ENCODE data around the gene GGT5. TPM values are rescaled to one million over a fixed set of nuclear protein-coding genes. Genes with fewer than 3 reads are reported as not detected.
A peak's percentile ranks its signal among the peaks of the same experiment; 100 is the strongest.
"Not testable (repeated sequence)": the region's sequence is repeated elsewhere in the genome, so short reads cannot be mapped to it uniquely, and the experiment has no call there.

GGT5 gene
- polyA plus RNA-seq, 5 donors = 11.7 to 15.2 (median 13.1) TPM

DNA sequence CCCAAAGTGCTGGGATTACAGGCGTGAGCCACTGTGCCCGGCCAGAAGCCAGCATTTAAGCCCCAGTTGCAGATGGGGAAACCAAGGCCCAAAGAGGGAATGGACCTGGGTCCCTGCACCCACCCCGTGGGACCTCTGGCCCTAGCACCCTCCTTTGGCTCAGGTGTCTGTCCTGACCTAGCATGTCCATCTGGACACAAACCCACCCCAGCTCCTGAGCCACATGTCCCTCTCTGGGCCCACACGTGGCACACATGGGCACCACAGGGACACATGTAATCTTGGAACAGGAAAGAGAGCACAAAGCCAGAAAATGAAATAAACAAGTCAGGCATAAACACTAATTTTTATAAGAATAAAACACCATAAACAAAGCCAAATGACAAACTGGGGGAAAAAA lies 9.6 kb downstream of the GGT5 start:
- DNase-seq = no peak

DNA sequence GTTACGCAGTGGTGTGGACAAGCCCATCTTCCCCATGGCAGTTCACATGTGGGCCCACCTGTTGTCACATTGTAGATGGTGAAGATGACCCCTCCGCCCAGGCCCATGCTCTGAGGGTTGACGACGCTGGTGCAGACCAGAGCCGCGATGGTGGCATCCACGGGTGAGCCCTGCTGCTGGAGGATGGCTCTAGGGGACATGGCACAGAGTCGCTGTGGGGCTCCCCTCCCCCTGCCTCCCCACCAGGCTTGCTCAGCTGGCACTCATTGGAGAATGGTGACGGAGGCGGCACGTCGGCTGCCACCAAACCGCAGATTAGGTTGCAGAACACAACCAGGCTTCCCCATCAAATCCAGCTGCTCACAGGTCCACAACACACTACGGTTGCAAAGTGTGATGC lies 11.1 kb downstream of the GGT5 start:
- DNase-seq = no peak

DNA sequence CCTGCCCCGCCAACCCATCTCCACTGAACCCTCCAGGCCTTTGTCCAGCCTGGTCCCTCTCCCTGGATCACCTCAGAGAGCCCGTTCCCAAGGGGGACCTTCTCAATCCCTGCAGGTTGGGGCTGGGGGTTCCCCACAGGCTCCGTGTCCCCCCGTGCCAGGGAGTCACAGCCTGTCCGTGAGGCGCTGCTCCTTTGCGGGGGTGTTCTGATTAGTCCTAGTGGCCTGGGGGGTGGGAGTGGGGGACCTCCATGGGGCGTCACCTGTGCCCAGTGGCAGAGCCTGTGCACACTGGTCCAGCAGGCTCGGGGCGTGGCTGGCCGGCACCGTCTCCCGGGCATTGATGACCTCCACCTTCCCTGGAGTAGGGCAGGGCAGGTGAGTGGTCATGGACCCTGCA lies 11.6 kb downstream of the GGT5 start:
- no peak for DNase-seq

DNA sequence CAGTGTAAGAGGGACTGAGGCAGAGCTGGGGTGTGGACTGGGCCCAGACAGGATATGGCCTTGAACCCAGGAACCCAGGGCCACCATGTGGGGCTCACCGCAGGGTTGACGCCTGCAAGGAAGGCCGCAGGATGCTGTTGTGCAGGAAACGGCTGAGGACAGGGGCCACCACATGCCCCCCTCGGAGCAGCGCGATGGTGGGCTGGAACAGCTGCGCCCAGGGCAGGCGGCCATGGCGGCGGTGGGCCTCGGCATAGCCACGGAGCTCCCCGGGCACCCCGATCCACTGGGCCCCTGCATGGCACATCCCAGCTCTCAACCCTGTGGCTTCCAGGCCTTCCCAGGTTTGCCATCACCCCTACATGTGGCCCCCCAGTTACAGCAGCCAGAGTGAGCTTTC lies 12.2 kb downstream of the GGT5 start:
- no peak for DNase-seq

DNA sequence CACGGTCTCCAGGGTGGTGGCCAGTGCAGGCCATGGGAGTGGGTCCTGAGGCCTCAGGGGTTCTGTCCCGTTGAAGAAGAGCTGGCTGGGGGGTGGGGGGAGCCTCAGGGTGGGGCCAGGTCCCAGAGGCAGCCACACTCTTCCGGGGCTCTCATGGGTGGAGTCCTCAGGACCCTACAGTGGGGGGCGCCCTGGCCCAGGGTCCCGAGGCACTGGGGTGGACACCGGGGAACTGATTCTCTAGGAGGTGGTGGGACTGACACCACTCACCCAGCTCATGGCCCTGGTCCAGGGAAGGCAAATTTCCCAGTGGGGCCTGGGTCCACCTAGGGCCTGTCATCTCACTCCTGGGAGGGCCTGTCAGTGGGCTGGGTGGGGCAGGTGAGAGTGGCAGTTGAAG lies 12.8 kb downstream of the GGT5 start:
- no peak for DNase-seq

DNA sequence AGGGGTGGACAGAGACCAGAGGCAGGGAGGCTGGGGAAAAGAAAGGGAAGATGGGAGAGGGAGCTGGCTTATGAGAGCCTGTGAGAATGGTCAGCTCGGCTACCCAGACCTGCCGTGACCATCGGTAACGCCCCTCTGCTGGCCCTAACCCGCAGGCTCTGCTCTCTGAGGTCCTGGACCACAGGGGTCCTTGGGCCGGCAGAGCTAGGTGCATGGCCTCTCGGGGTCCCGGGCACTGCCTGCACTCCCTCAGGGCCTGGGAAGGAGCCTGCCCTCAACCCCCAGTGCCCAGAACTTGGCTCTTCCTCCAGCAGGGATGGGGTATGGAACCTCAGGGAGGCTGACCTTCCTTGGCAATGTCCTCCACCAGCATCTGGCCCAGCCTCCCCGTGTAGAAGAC lies 13.2 kb downstream of the GGT5 start:
- DNase-seq = no peak

DNA sequence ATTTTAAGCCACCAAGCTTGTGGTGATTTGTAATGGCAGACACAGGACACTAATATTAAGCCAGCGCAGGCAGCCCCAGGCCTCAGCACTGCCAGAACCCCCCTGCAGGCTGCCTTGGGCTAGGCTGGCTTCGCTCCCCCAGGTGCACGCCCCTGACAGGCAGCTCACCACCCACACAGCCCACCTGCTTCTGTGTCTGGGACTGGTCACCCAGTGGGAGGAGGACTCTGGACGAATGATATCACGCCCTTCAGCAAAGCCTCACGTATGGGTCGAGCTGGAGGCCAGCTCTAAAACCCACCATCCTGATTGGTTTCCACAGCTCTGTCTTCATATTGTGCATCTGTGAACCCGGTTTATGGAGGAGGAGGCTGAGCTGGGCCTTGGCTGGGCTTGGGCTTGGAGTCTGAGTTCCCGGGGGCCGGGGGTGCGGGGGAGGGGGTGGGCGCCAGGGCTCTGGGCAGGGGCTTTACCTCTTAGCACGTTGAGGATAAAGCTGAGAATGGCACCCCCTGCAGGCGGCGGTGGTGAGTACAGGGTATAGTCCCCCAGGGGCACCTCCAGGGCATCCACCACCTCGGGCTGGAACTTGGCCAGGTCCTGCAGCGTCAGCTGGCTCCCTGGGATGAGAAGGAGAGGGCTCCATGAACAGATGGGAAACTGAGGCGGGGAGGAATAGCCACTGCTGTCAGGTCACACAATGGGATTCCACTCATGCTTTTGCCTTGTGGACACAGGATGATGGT lies 13.8 kb downstream of the GGT5 start:
- no peak for DNase-seq

DNA sequence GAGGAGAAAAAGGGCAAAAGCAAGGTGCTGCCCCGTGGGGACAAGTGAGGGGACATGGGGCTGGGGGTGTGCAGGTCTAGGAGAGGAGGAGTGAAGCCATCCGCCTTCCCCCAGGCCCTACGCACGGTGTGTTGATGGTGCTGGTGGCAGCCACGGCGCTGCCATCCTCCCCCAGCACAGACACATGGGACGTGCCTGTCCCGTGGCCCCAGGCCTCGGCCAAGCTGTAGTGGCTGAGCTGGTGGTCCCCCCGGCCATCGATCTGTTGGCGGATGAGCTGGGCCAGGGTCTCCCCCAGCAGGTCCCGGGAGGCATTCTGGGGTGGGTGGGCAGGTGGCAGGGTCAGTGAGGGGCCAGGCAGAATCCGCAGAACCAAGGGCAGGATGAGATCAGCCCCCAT lies 18.9 kb downstream of the GGT5 start:
- no peak for DNase-seq

DNA sequence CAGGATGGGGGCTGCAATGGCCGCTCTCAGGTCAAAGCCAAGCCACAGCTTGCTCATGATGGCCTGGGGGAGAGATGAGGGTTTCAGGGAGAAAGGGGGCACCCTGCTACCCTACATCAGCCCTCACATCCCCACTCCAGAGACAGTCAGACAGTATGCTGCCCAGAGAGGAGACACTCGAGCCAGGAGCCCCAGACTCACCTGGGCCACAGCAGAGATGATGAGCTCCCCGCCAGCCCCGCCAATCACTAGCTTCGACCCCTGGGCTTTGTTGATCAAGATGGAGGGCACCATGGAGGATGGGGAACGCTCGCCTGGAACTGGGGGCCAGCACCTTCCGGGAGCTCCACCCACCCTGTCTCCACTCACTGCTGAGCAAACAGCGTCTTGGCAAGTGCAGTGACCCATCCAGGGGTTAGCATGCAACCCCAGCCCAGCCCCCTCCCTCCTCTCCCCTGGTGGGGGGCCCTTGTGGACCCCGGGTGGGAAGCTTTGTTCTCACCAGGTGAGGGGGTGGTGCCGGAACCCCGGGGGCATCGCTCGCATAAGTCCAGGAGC lies 19.8 kb downstream of the GGT5 start:
- DNase-seq = no peak

DNA sequence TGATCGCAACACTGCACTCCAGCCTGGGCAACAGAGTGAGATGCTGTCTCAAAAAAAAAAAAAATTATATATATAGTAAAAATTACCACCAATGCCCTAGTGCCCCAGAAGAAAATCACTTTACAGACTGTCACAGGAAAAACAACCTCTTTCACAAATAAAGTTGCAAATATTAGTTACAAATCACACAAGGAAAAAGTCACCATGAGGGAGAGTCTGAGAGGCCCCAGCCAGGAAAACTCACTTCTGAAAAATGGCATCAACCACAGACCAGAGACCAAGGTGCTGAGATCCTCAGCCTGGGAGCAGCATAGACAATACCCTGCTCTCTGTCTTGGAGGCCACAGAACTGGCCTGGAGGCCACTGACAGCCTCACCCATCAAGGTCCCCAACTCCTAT lies 20.4 kb downstream of the GGT5 start:
- no peak for DNase-seq

DNA sequence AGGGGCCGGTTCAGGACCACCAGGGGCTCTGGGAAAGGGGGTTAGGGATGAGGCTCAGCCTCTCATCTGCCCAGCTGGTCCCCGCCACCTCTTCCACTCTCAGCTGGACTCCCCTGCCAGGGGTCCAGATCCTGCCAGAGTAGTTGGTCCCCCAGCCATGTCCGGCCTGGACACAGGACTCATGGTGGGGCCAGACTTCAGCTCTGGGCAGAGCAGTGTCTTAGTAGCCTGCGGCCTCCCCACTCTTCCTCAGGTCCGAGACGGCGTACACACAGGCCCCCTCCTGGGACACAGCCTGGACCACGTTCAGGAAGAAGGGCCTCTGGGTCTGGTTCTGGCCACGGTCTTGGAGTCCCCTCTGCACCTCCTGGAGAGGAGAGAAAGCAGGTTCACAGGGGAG lies 25.1 kb downstream of the GGT5 start:
- no peak for DNase-seq

DNA sequence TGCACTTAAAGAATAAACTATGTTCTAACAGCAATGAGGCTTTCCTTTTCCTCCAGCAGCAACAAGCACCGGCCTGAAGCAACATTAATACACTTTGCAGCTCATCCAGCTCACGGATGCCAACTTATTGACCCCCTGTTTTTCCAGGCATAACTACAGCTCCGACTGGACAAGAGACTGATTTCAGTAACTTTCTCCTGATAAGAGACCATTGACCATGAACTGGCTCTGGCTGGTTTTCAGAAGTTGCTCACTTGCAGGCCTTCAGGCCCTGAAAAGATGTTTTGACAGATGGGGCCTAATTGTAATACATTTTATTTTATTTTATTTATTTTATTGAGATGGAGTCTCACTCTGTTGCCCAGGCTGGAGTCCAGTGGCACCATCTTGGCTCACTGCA lies 27.5 kb downstream of the GGT5 start:
- no peak for DNase-seq

DNA sequence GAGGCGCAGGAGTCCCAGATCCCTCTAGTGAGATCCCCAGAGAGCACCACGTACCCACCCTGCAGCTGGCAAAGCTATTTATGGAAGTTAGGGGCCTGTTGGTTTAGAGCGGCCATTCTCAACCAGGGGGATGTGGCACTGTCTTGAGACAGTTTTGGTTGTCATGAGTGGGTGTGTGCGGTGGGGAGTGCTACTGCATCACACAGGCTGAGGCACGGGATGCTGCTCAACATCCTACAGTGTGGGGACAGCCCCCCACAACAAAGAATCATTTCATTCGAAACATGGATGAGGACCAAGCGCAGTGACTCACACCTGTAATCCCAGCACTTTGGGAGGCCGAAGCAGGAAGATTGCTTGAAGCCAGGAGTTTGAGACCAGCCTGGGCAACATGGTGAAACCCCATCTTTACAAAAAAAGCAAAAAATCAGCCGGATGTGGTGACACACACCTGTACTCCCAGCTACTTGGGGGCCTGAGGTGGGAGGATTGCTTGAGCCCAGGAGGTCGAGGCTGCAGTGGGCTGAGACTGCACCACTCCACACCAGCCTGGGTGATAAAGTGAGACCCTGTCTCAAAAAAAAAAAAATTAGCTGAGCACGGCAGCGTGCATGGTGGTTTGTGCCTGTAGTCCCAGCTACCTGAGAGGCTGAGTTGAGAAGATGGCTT lies 28.2 kb downstream of the GGT5 start:
- DNase-seq = no peak

DNA sequence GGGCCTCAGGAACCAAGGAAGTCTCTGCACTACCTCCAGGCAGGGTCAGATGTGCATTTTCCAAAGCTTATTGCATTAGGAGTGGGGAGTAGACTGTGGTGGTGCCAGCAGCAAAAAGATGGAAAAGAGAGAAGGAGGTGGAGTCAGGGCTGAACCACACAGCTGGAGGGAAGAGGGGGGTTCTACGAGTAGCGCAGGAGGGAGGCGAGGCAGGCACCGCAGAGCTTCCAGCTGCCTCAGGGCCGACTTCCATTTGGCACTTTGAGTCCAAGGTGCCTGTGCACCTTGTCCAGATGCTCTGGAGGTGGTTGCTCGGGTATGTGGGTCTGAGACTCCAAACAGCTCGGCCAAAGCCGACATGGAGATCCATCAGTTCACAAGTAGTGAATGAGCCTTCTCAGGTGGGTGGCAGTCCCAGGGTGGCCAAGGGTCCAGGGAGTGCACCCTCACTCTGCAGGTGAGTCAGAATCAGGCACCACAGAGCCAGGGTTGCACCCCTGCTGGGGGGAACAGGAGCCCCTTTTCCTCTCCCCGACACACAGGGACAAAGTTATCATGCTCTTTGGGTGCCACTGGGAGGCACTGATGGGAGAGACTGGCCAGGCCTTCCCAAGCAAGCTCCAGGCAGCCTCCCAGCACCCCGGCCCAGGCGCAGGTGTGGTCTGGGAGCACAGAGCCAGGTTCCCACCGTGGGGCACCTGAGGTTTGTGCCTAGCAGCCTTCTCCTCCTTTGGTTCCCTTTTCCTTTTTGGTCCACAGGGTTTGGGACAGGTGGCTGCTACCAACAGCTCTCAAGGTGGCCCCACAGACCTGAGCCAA lies 30.2 kb downstream of the GGT5 start:
- no peak for DNase-seq

DNA sequence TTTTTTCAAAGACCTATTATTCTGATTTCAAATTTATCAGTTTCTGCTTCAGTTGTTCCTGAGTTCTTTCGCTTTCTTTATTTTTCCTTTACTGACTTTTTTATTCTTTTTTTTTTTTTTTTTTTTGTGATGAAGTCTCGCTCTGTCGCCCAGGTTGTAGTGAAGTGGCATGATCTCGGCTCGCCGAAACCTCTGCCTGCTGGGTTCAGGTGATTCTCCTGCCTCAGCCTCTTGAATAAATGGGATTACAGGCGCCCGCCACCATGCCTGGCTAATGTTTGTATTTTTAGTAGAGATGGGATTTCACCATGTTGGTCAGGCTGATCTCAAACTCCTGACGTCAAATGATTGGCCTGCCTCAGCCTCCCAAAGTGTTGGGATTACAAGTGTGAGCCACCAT lies 31.8 kb downstream of the GGT5 start:
- DNase-seq = not testable (repeated sequence)

DNA sequence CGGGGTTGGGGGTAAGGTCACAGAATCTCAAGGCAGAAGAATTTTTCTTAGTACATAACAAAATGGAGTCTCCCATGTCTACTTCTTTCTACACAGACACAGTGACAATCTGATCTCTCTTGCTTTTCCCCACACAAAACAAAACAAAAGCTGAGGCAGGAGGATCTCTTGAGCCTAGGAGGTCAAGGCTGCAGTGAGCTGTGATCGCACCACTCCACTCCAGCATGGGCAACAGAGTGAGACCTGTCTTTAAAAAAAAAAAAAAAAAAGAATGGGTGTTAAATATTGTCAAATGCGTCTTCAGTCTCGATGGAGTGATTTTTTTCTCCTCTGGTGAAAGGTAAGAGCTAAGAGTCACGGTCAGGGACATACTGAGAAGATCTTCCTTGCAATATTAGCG lies 33.2 kb downstream of the GGT5 start:
- not testable (repeated sequence) for DNase-seq

DNA sequence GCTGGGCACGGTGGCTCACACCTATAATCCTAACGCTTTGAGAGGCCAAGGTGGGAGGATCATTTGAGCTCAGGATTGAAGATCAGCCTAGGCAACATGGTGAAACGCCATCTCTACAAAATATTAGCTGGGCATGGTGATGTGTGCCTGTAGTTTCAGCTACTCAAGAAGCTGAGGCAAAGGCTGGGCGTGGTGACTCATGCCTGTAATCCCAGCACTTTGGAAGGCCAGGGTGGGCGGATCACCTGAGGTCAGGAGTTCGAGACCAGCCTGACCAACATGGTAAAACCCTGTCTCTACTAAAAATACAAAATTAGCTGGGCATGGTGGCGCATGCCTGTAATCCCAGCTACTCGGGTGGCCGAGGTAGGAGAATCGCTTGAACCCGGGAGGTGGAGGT lies 34.5 kb downstream of the GGT5 start:
- DNase-seq = not testable (repeated sequence)

DNA sequence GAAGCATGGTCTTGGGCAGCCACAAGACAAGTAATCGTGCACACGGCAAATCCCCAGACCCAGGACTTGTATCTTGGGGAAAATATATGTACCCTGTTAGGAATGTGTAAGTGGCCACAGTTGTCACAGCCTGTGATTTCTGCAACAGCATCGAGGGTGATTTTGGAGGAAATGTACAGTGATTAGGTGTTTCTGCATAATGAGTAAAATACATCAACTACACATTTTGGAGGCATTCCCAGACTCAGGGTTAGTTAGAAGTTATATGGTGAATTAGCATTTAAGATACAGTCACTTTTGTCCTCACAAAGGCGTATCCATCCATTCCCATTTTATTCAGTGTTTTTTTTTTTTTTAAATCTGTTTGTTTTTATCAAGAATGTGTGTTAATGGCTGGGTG lies 35.2 kb downstream of the GGT5 start:
- peak; percentile 24 to 43 for DNase-seq

DNA sequence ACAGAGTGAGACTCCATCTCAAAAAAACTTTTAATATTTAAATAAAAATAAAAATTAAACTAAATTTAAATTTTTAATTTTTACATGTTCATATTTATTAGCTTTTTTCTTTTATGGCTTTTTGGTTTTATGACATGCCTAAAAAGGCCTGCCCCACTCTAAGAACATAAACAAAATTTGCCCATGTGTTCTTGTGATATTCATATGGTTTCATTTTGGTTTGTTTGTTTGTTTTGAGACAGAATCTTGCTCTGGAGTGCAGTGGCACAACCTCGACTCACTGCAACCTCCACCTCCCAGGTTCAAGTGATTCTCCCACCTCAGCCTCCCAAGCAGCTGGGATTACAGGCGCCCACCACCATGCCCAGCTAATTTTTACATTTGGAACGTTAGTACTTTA lies 35.9 kb downstream of the GGT5 start:
- DNase-seq = no peak

DNA sequence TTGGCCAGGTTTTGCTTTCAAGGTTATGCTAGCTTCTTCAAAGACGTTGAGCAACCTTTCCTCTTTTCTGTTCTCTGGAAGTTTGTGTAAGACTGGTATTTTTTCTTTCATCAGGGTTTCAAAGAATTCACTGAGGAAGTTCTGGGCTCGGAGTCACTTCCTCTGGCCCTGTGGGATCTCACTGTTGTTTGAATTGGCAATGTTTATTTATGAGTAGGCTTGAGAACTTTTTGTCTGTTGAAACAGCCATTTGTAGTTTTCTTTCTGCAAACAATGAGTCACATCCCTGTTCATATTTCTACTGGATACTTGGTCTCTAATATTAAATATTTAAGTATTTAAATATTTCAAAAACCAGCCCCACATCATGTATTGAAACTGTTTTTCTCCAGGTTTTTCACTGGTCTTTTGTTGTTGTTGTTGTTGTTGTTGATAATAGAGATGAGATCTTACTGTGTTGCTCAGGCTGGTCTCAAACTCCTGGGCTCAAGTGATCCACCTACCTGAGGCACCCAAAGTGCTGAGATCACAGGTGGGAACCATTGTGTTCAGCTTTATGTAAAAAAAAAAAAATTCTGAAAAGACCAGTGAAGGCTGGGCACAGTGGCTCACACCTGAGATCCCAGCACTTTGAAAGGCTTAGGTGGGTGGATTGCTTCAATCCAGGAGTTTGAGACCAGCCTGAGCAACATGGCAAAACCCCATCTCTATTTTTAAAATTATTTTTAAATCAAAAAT lies 36.7 kb downstream of the GGT5 start:
- peak; percentile 45 to 48 for DNase-seq

DNA sequence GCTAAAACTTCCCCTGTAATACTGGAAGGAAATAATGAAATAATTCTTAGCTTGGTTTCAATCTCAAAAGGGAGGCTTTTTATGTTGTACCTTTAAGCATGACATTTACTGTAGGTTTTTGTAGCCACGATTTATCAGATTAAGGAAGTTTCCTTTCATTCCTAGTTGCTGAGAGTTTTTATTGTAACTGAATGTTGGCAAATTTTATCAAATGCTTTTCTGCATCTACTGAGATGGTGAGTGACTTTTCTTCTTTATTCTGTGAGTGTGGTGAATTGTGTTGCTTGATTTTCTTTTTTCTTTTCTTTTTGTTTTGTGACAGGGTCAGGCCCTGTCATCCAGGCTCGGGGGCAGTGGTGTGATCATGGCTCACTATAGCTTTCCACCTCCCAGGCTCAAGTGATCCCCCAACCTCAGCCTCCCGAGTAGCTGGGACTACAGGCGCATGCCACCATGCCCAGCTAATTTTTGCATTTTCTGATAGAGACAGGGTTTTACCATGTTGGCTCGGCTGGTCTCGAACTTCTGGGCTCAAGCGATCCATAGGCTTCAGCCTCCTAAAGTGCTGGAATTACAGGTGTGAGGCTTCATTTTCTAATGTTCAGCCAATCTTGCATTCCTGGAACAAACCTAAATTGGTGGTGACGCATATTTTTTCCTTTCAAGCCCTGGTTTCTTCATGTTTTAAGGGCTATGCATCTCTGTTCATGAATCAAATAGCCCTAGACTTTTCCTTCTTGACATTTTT lies 37.4 kb downstream of the GGT5 start:
- no peak for DNase-seq
